Keratinocyte (primary cell): ENCODE results near the gene MPI.

Experiments used
- EZH2 ChIP-seq: IDR thresholded peaks from one replicate; pipeline ENCODE4 v1.6.1; 2012; ENCODE audit warnings: inconsistent platforms, mild to moderate bottlenecking, low read length, moderate library complexity
- TF ChIP-seq, protein P1 (sequence below), 3 experiments: IDR thresholded peaks in 1 of 3; conservative IDR thresholded peaks in 1 of 3; optimal IDR thresholded peaks in 1 of 3; 2 replicates in 2 of 3; 3 replicates in 1 of 3; pipeline versions ENCODE3 to v1.5.1; 2011; ENCODE audit warnings: low read length in 3 of 3, mild to moderate bottlenecking in 3 of 3, moderate library complexity in 2 of 3, control low read depth in 1 of 3, inconsistent platforms in 1 of 3; ENCODE audit not compliant: insufficient read depth in 2 of 3; ENCODE audit errors: extremely low read depth in 1 of 3

DNA sequence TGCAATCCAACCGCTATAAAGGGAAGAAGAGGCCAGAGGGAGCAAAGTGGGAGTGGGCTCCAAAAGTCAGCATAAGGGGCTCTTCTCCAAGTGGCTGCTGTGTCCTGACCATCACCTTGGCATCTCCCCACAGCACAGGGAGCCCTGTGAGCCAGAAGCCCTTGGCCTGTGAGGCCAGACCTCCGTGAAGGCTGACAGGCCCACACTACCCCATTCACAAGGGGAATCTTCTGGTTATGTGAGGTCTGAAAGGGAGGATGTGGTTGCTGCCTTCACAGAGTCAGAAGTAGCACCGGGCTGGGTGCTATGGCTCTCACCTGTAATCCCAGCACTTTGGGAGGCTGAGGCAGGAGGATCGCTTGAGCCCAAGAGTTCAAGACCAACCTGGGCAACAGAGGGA lies 44.3 kb upstream of the MPI start:
- TF ChIP-seq, protein P1, sequence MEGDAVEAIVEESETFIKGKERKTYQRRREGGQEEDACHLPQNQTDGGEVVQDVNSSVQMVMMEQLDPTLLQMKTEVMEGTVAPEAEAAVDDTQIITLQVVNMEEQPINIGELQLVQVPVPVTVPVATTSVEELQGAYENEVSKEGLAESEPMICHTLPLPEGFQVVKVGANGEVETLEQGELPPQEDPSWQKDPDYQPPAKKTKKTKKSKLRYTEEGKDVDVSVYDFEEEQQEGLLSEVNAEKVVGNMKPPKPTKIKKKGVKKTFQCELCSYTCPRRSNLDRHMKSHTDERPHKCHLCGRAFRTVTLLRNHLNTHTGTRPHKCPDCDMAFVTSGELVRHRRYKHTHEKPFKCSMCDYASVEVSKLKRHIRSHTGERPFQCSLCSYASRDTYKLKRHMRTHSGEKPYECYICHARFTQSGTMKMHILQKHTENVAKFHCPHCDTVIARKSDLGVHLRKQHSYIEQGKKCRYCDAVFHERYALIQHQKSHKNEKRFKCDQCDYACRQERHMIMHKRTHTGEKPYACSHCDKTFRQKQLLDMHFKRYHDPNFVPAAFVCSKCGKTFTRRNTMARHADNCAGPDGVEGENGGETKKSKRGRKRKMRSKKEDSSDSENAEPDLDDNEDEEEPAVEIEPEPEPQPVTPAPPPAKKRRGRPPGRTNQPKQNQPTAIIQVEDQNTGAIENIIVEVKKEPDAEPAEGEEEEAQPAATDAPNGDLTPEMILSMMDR (optimal IDR thresholded peaks at IDR 0.05 in 1 of 3, IDR thresholded peaks at IDR 0.05 in 1 of 3, conservative IDR thresholded peaks at IDR 0.05 in 1 of 3; ENCODE audit: extremely low read depth in 1 of 3, insufficient read depth in 2 of 3, low read length in 3 of 3), result no peak
- TF ChIP-seq EZH2, result no peak
